SK-N-SH treated with all-trans-retinoic acid at 6 μM for 48 hours (cell line): ENCODE results near the gene C12orf60.

ENCODE experiments used
- ATAC-seq: fragments of 200-7000 bp; cut with Tn5 transposase; 3 replicates; pipeline ENCODE4 v1.9.1; 2020; ENCODE audit warnings: mild to moderate bottlenecking, moderate library complexity
- ARNTL ChIP-seq: fragments of 450-650 bp; formaldehyde crosslinking; IDR thresholded peaks from 2 replicates; pipeline ENCODE4 v1.5.0; 2020; ENCODE audit warnings: low read depth, mild to moderate bottlenecking, moderate library complexity, borderline replicate concordance
- CREB5 ChIP-seq: fragments of 250-450 bp; sonication (Bioruptor Pico); IDR thresholded peaks from 2 replicates; pipeline ENCODE4 v1.5.1; 2020; ENCODE audit warnings: low read depth, mild to moderate bottlenecking, moderate library complexity
- CSDC2 ChIP-seq: fragments of 250-450 bp; sonication (Bioruptor Pico); IDR thresholded peaks from 2 replicates; pipeline ENCODE4 v1.5.0; 2020; ENCODE audit warnings: mild to moderate bottlenecking, moderate library complexity
- CSRNP3 ChIP-seq: fragments of 250-450 bp; sonication (Bioruptor Pico); IDR thresholded peaks from 2 replicates; pipeline ENCODE4 v1.5.1; 2021; ENCODE audit warnings: mild to moderate bottlenecking, moderate library complexity
- ESRRG ChIP-seq: fragments of 250-450 bp; sonication (Bioruptor Pico); IDR thresholded peaks from 2 replicates; pipeline ENCODE4 v1.6.1; 2021; ENCODE audit warnings: mild to moderate bottlenecking
- GLIS3 ChIP-seq: fragments of 250-450 bp; sonication (Bioruptor Pico); IDR thresholded peaks from 2 replicates; pipeline ENCODE4 v1.5.0; 2020; ENCODE audit warnings: mild to moderate bottlenecking, moderate library complexity
- OSR1 ChIP-seq: fragments of 250-450 bp; sonication (Bioruptor Pico); IDR thresholded peaks from 2 replicates; pipeline ENCODE4 v1.8.0; 2022; ENCODE audit warnings: moderate library complexity, mild to moderate bottlenecking, inconsistent platforms
- PATZ1 ChIP-seq: fragments of 250-450 bp; sonication (Bioruptor Pico); IDR thresholded peaks from 2 replicates; pipeline ENCODE4 v1.8.0; 2020; ENCODE audit warnings: mild to moderate bottlenecking, moderate library complexity, borderline replicate concordance
- PPARA ChIP-seq: fragments of 250-450 bp; sonication (Bioruptor Pico); IDR thresholded peaks from 2 replicates; pipeline ENCODE4 v1.5.0; 2020; ENCODE audit warnings: mild to moderate bottlenecking, borderline replicate concordance
- TOX ChIP-seq: fragments of 250-450 bp; sonication (Bioruptor Pico); IDR thresholded peaks from 2 replicates; pipeline ENCODE4 v1.8.0; 2021; ENCODE audit warnings: mild to moderate bottlenecking, moderate library complexity, borderline replicate concordance
- TSHZ2 ChIP-seq: fragments of 250-450 bp; sonication (Bioruptor Pico); IDR thresholded peaks from 2 replicates; pipeline ENCODE4 v1.5.0; 2020; ENCODE audit warnings: mild to moderate bottlenecking, moderate library complexity
- ZC3H10 ChIP-seq: fragments of 250-450 bp; sonication (Bioruptor Pico); IDR thresholded peaks from 2 replicates; pipeline ENCODE4 v1.5.1; 2021; ENCODE audit warnings: mild to moderate bottlenecking, moderate library complexity
- ZFP3 ChIP-seq: fragments of 250-450 bp; sonication (Bioruptor Pico); IDR thresholded peaks from 2 replicates; pipeline ENCODE4 v1.5.0; 2020; ENCODE audit warnings: mild to moderate bottlenecking, moderate library complexity
- ZNF565 ChIP-seq: fragments of 450-650 bp; formaldehyde crosslinking; conservative IDR thresholded peaks from 2 replicates; pipeline ENCODE4 v1.5.0; 2020; ENCODE audit warnings: low read depth, mild to moderate bottlenecking, moderate library complexity
- ZNF70 ChIP-seq: fragments of 450-650 bp; formaldehyde crosslinking; IDR thresholded peaks from 2 replicates; pipeline ENCODE4 v1.5.0; 2020; ENCODE audit warnings: mild to moderate bottlenecking, moderate library complexity
- ZNF8 ChIP-seq: fragments of 450-650 bp; formaldehyde crosslinking; IDR thresholded peaks from 2 replicates; pipeline ENCODE4 v1.5.0; 2020; ENCODE audit warnings: mild to moderate bottlenecking, moderate library complexity

Gene C12orf60

GRCh38 chr12:14849661-14850060, 46.2 kb downstream of the C12orf60 start (continued):
- TF ChIP-seq TSHZ2 (CRISPR knock-in tag) = no peak
- TF ChIP-seq CSRNP3 (CRISPR knock-in tag) = no peak

GRCh38 chr12:14850929-14851663, 47.6 kb downstream of the C12orf60 start:
- ATAC-seq = no peak
- no peak for TF ChIP-seq ARNTL (CRISPR knock-in tag)

- ATAC-seq = no peak
- TF ChIP-seq GLIS3 = no peak
- TF ChIP-seq PPARA = no peak
- no peak for TF ChIP-seq ESRRG (CRISPR knock-in tag)
- no peak for TF ChIP-seq CREB5
- no peak for TF ChIP-seq CSDC2 (CRISPR knock-in tag)
- TF ChIP-seq ZC3H10 (CRISPR knock-in tag) = no peak
- TF ChIP-seq ZNF8 (CRISPR knock-in tag) = no peak
- no peak for TF ChIP-seq ZNF70 (CRISPR knock-in tag)
- no peak for TF ChIP-seq TOX (CRISPR knock-in tag)
- TF ChIP-seq, all 23 proteins: peak for 0
Observed at GRCh38 chr12:14852880-14853279, 49.4 kb downstream of the C12orf60 start.

GRCh38 chr12:14853961-14854360, 50.5 kb downstream of the C12orf60 start:
- TF ChIP-seq CREB5 (no peak), ZFP3 (no peak), OSR1 (CRISPR knock-in tag) (no peak), TOX (CRISPR knock-in tag) (no peak), ZC3H10 (CRISPR knock-in tag) (no peak), PATZ1 (CRISPR knock-in tag) (no peak), CSRNP3 (CRISPR knock-in tag) (no peak), ZNF70 (CRISPR knock-in tag) (no peak), ZNF565 (CRISPR knock-in tag) (no peak)
- TF ChIP-seq, all 23 proteins: peak for 0
- no peak for ATAC-seq
